Activated CD8-positive, alpha-beta T cell treated with anti-CD3 and anti-CD28 coated beads, Interleukin-2, amount 10 ng/mL, durations not matched to agents 7 days and 5 days (primary cell): Measurements from ENCODE around the gene RNF183. TPM values are rescaled to one million over a fixed set of nuclear protein-coding genes. Genes with fewer than 3 reads are reported as not detected.
"Not testable (repeated sequence)": the region's sequence is repeated elsewhere in the genome, so short reads cannot be mapped to it uniquely, and the experiment has no call there.

ENCODE experiments used
- ATAC-seq: fragments of 150-1000 bp; cut with Tn5 transposase; one replicate; pipeline ENCODE4 v1.10.0; 2021; ENCODE audit warnings: moderate library complexity
- CTCF ChIA-PET: fragments of 350-600 bp; sonication (Branson Sonifier 250); formaldehyde crosslinking; loops from one replicate; lab custom pipeline; 2021; ENCODE audit warnings: antibody characterized with exemption; lab: Charles Lee
- POLR2A ChIA-PET: fragments of 350-600 bp; sonication (Branson Sonifier 250); formaldehyde crosslinking; loops from one replicate; lab custom pipeline; 2021; ENCODE audit warnings: antibody characterized with exemption; lab: Charles Lee
- DNase-seq: peaks from one replicate; pipeline ENCODE4 v3.0.0-alpha.2; 2020
- H3K27ac Mint-ChIP-seq: one replicate; pipeline ENCODE4 v1.8.0; 2021; ENCODE audit warnings: mild to moderate bottlenecking, mixed read lengths
- H3K27me3 Mint-ChIP-seq: one replicate; pipeline ENCODE4 v1.8.0; 2021; ENCODE audit warnings: low read depth, mixed read lengths
- H3K36me3 Mint-ChIP-seq: one replicate; pipeline ENCODE4 v1.8.0; 2021; ENCODE audit warnings: low read depth, mixed read lengths
- H3K4me1 Mint-ChIP-seq: one replicate; pipeline ENCODE4 v1.8.0; 2021; ENCODE audit warnings: low read depth, mixed read lengths
- H3K4me3 Mint-ChIP-seq: one replicate; pipeline ENCODE4 v1.8.0; 2021; ENCODE audit warnings: mild to moderate bottlenecking, mixed read lengths
- H3K9me3 Mint-ChIP-seq: one replicate; pipeline ENCODE4 v1.8.0; 2022; ENCODE audit warnings: mixed read lengths; ENCODE audit not compliant: insufficient read depth
- total RNA-seq, 2 experiments: library from RNA; stranded (reverse); gene quantifications; one replicate each; pipeline ENCODE4 v1.2.3, GENCODE V29; 2021

RNF183 gene
- total RNA-seq, 2 experiments from 2014 or later: not detected

DNA sequence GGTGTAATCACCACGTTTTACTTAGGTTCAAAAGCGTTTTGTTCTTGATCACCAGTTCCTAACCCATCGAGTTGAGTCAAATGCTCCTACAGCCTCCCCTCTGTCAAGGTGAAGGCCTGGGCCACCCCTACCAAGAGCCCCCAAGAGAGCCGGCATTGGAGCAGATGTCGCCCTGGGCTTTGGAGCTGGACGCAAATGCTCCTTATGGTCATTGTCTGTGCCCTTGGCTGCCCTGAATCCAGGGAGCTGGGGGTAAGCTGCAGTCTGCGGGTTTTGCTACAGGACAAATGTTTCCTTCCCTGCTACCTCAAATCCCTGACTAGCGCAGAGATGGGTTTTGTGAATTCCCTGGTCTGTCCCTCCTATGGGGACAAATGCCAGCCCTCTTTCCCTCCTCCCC, 4.9 kb downstream of the RNF183 start:
- ChIA-PET CTCF (interaction anchor here (2.2 kb wide), 1 partner anchor 24 kb away, joined by 8 read pairs; no protein-coding TSS in a partner anchor), POLR2A (interaction anchor here (0.5 to 0.6 kb wide), 2 partner anchors 70 to 1747 kb away, joined by 3 read pairs; no protein-coding TSS in a partner anchor)
- H3K9me3 Mint-ChIP-seq: no peaks in the 10 kb centered on the region
- ATAC-seq (no peak), DNase-seq (no peak)
- no peak overlapping the region for H3K27ac Mint-ChIP-seq
- H3K27me3 Mint-ChIP-seq: peaks cover 13% of the 10 kb centered on the region
- peaks cover 3% of the 10 kb centered on the region for H3K4me1 Mint-ChIP-seq
- peaks cover 2% of the 10 kb centered on the region for H3K36me3 Mint-ChIP-seq
- H3K4me3 Mint-ChIP-seq: no peak overlapping the region

DNA sequence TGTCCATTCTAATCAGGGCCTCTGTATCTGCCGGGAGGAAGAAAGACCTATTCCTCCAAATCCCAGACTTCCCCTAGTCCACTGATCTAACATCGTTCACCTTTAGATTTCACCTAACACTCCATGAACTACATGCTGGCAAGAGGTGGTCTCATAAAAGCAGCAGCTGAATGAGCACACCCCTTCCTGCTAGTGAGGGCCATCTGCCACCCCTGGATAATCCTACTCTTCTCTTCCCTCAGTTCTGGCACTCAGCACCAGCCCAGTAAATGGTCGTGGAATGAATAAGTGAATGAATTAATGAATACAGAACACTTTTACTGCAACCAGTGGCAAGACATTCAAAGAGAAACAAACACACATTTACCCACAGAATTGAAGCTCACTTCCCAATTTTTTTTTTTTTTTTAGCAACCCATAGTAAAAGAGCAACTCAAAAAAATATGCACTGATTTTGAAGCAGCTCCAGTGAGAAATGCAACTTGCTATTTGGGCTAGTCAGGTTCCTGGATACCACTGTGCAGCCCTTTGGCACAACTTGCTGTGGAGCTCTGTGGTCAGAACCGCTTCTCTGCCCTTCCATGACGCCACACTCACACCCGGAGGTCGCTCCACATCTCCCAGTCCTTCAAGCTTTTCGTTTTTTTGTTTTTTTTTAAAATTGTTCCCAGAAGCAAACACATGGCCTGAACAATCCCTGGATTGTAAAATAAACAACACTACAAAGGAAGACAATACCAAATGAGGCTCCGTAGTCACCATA, 6.2 kb downstream of the RNF183 start:
- H3K9me3 Mint-ChIP-seq: no peaks in the 10 kb centered on the region
- peaks cover 11% of the 10 kb centered on the region for H3K36me3 Mint-ChIP-seq
- ATAC-seq: no peak
- no peak overlapping the region for H3K4me3 Mint-ChIP-seq
- POLR2A ChIA-PET: no interaction called here
- no peak overlapping the region for H3K27ac Mint-ChIP-seq
- CTCF ChIA-PET: interaction anchor here (2.2 kb wide), 1 partner anchor 23 kb away, joined by 8 read pairs; no protein-coding TSS in a partner anchor
- H3K4me1 Mint-ChIP-seq: peaks cover 3% of the 10 kb centered on the region
- no peak for DNase-seq
- peaks cover 13% of the 10 kb centered on the region for H3K27me3 Mint-ChIP-seq

DNA sequence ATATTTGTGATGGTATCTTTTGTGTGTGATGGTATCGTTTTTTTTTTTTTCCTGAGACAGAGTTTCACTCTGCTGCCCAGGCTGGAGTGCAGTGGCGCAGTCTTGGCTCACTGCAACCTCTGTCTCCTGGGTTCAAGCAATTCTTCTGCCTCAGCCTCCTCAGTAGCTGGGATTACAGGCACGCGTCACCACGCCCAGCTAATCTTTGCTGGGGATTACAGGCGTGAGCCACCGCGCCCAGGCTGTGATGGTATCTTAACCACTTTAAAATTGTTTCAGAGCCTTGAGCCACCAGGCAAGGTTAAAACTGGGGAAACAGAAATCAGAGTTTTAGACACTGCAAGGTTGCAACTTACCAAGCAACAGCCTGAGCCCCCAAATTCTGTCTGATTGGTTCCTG, 6.9 kb downstream of the RNF183 start:
- H3K4me3 Mint-ChIP-seq, H3K9me3 Mint-ChIP-seq, POLR2A ChIA-PET: not testable (repeated sequence)

DNA sequence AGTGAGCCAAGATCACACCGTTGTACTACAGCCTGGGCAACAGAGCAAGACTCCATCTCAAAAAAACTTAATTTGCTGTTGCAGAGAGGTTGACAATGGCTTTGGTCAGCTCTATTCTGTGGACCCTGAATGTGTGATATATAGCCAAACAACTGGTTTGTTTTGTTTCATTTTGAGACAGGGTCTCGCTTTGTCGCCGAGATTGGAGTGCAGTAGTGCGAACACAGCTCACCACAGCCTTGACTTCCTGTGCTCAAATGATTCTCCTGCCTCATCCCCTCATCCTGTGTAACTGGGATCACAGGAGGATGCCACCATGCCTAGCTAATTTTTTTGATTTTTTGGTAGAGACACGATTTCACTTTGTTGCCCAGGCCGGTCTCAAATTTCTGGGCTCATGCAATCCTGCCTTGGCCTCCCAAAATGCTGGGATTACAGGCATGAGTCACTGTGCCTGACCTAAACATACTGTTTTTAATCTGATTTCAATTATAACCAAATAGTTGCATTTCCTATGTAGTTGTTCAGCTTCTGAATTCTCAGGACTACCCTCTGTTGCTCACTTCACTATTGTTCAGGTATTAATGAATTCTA, 9.8 kb downstream of the RNF183 start:
- H3K9me3 Mint-ChIP-seq: no peaks in the 10 kb centered on the region
- H3K27me3 Mint-ChIP-seq: peaks cover 2% of the 10 kb centered on the region
- DNase-seq (no peak), ATAC-seq (no peak)
- H3K4me1 Mint-ChIP-seq: no peaks in the 10 kb centered on the region
- peaks cover 36% of the 10 kb centered on the region for H3K36me3 Mint-ChIP-seq
- H3K27ac Mint-ChIP-seq: no peak overlapping the region
- ChIA-PET CTCF (interaction anchor here (1.0 kb wide), 1 partner anchor 388 kb away, joined by 3 read pairs; no protein-coding TSS in a partner anchor), POLR2A (interaction anchor here (0.6 kb wide), 1 partner anchor 33 kb away, joined by 6 read pairs; no protein-coding TSS in a partner anchor)
- no peak overlapping the region for H3K4me3 Mint-ChIP-seq

More for the DNA sequence above, 6.9 kb downstream of the RNF183 start:
- ATAC-seq, H3K4me1 Mint-ChIP-seq, H3K27ac Mint-ChIP-seq, DNase-seq: not testable (repeated sequence)
- Mint-ChIP-seq H3K27me3 (peaks cover 11% of the 10 kb centered on the region), H3K36me3 (peaks cover 16% of the 10 kb centered on the region)
- CTCF ChIA-PET: interaction anchor here (2.2 kb wide), 1 partner anchor 22 kb away, joined by 8 read pairs; no protein-coding TSS in a partner anchor

DNA sequence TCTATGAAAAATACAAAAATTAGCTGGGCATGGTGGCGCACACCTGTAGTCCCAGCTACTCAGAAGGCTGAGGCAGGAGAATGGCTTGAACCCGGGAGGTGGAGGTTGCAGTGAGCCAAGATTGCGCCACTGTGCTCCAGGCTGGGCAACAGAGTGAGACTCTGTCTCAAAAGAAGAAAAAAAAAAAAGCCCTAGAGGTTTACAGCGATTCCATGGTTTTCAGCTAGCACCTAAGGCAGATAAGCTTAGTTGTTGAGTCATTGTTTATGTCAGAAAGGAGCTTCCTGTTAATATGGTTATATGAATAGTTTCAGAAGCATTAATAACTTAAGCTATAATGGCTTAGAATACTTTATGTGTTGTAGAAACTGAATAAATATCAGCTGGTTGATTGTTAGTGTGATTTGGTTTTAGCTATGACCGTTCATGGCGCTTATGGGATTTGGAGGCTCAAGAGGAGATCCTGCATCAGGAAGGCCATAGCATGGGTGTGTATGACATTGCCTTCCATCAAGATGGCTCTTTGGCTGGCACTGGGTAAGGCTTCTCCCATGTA, 13.0 kb downstream of the RNF183 start:
- Mint-ChIP-seq H3K4me1 (no peaks in the 10 kb centered on the region), H3K36me3 (peaks cover 56% of the 10 kb centered on the region), H3K27ac (no peak overlapping the region), H3K27me3 (no peaks in the 10 kb centered on the region), H3K9me3 (no peaks in the 10 kb centered on the region), H3K4me3 (no peak overlapping the region)
- CTCF ChIA-PET: interaction anchor here (1.1 kb wide), 1 partner anchor 15 kb away, joined by 3 read pairs; no protein-coding TSS in a partner anchor
- POLR2A ChIA-PET: interaction anchor here (1.7 kb wide), 1 partner anchor 15 kb away, joined by 5 read pairs; the partner anchor contains the start of genes CDC26 and PRPF4
- ATAC-seq (no peak), DNase-seq (no peak)

DNA sequence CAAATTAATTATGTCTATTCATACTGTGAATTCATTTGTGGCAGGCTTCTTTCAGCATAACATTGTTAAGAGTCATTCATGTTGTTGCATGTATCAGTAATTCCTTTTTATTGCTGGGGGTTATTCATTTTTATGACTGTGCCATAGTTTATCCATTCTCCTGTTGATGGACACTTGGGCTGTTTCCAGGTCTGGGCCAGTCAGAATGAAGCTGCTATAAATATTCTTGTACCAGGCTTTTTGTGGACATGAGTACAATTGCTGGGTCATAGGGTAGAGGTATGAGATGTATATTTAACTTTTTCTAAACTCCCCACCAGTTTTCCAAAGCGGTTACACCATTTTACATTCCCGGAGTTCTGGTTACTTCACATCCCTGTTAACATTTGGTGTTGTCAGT, 14.1 kb downstream of the RNF183 start:
- no peak overlapping the region for H3K4me3 Mint-ChIP-seq
- no peaks in the 10 kb centered on the region for H3K4me1 Mint-ChIP-seq
- ATAC-seq: no peak
- no peaks in the 10 kb centered on the region for H3K27me3 Mint-ChIP-seq
- peaks cover 65% of the 10 kb centered on the region for H3K36me3 Mint-ChIP-seq
- no peak for DNase-seq
- H3K27ac Mint-ChIP-seq: no peak overlapping the region
- ChIA-PET POLR2A (no interaction called here), CTCF (no interaction called here)
- H3K9me3 Mint-ChIP-seq: no peaks in the 10 kb centered on the region

DNA sequence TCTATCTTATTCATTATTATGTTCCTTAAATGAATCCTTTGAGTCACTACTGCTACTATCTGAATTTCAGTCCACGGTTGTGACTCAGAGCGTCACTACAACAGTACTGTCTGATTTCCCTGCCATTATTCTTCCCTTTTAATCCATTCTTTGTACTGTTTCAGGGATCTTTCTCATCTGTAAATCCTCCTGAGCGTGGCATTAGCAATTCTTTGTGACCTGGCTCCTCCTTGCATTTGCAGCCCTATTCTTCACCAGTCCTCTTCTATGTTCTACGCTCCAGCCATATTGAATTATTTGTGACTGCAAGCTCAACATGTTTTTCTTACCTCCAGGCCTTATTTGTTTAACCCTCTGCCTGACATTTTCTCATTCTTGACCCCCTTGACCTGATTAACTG, 21.8 kb downstream of the RNF183 start:
- Mint-ChIP-seq H3K4me1 (peaks cover 12% of the 10 kb centered on the region), H3K36me3 (peaks cover 63% of the 10 kb centered on the region), H3K9me3 (no peaks in the 10 kb centered on the region), H3K27me3 (no peaks in the 10 kb centered on the region), H3K27ac (no peak overlapping the region), H3K4me3 (no peak overlapping the region)
- ChIA-PET POLR2A (no interaction called here), CTCF (no interaction called here)
- ATAC-seq (no peak), DNase-seq (no peak)

DNA sequence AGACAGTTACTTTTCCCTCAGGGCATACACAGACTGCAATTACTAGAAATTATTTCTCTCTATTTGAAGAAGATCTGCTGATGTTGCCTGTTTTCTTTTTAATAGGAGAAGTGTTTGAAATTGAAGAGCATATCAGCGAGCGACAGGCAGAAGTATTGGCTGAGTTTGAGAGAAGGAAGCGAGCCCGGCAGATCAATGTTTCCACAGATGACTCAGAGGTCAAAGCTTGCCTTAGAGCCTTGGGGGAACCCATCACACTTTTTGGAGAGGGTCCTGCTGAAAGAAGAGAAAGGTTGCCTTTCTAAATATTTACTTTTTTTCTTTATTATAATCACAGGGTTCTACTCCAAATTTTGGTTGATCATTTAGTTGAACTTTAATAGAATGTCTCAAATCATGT, 24.3 kb downstream of the RNF183 start:
- no peak for ATAC-seq
- ChIA-PET POLR2A (no interaction called here), CTCF (no interaction called here)
- peaks cover 49% of the 10 kb centered on the region for H3K36me3 Mint-ChIP-seq
- no peak for DNase-seq
- H3K9me3 Mint-ChIP-seq: no peaks in the 10 kb centered on the region
- no peaks in the 10 kb centered on the region for H3K27me3 Mint-ChIP-seq
- peaks cover 17% of the 10 kb centered on the region for H3K4me1 Mint-ChIP-seq
- no peak overlapping the region for H3K4me3 Mint-ChIP-seq
- no peak overlapping the region for H3K27ac Mint-ChIP-seq

DNA sequence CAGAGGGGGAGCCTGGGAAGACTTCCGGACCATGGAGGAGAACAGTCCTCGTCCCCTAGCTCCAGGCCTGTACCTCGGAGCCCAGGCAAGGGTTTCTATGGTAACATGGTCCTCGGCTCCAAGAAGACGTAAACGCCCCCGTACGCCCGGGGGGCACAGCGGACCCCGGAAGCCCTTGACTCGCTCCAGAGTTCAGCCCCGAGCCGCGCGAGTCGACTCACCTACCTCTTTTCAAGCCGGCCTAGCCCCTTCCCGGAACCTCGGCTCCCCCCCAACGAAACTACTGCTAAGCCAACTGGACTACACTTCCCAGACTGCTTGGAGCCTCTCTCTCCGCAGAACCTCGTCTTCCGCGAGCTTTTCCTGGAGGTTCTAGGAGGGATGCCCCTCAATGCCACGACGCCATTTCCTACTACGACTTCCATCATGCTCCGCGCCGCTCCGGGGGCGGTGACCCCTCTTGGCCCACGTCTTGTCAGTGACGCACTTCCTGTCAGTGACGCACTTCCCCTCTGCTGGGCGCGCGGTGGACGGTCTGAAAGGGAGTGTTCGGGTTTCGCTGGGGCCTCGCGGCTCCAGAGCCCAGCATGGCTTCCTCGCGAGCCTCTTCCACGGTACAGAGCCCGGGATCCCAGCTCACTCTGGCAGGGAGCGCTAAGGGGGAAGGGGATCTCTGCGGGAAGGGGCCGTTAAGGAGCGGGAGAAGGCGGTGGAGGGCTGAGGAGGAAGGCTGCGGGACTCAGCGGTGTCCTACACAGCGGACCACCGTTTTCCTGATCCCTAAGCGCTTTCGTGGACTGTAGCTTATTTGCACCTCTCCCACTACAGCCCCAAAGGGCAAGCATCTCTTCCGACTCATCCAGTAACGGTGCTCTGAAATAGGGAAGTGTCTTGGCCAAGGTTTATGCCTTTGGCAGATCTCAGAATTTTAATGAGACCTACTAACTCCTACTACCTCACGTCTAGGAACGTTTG, 27.7 kb downstream of the RNF183 start, which contains the start of the genes CDC26 and PRPF4:
TSS of gene CDC26 (minus strand) at position 416 of the 975 bp plus-strand sequence. CDS start 3,065 bp downstream, outside the sequence.
TSS of gene PRPF4 (plus strand) at position 502 of the 975 bp plus-strand sequence. CDS start at position 588, 86 bp downstream.
- Mint-ChIP-seq H3K27ac (no peak within 1 kb of the TSS), H3K27me3 (no peaks in the 10 kb centered on the region), H3K4me3 (no peak within 1 kb of the TSS), H3K4me1 (peaks cover 21% of the 10 kb centered on the region), H3K9me3 (no peaks in the 10 kb centered on the region), H3K36me3 (peaks cover 45% of the 10 kb centered on the region)
- POLR2A ChIA-PET: interaction anchor here (0.7 to 2.7 kb wide), 11 partner anchors 15 to 138 kb away, joined by 3 to 25 read pairs (median 4); partner anchors contain the start of genes BSPRY, C9orf43, FKBP15 and HDHD3
- CTCF ChIA-PET: interaction anchor here (0.7 to 5.7 kb wide), 41 partner anchors 9 to 408 kb away, joined by 3 to 105 read pairs (median 5); partner anchors contain the start of genes ALAD, C9orf43, FKBP15 and HDHD3
- peak; percentile 95 for ATAC-seq
- DNase-seq: peak; percentile 98

DNA sequence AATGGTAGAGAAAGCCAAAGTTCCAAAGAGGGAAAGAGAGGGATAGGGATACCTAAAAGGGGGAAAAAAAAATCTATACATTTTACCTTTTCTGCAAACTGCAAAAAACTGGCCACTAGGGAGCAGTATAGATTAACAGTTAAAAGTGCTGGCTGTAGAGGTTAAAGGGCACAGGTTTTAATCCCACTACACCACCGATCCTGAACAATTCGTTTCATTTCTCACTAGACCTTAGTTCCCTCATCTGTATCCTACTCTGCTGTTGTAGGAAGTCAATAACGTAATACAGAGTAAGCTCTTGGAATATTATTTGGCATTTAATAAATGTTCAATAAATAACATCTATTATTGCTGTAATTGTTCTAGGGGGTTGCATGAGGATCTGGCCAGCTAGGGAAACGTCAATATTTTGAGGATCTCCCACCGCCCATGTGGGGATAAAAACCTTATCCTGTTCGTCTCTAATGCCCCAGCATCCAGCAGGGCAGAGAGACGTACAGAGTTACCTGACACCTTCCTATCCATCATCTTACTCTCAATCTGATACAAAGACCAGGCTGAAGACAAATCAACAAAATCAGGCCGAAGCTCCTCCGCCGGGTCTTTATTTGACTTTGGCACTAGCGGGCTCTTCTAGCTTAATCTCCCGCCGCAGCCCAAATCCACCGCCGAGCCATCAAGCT, 28.6 kb downstream of the RNF183 start:
- Mint-ChIP-seq H3K27ac (no peak overlapping the region), H3K9me3 (no peaks in the 10 kb centered on the region), H3K4me1 (peaks cover 14% of the 10 kb centered on the region), H3K4me3 (no peak overlapping the region), H3K36me3 (peaks cover 38% of the 10 kb centered on the region), H3K27me3 (no peaks in the 10 kb centered on the region)
- DNase-seq: peak; percentile 63
- POLR2A ChIA-PET: interaction anchor here (0.7 to 2.7 kb wide), 11 partner anchors 16 to 139 kb away, joined by 3 to 25 read pairs (median 4); partner anchors contain the start of genes BSPRY, C9orf43, FKBP15 and HDHD3
- CTCF ChIA-PET: interaction anchor here (0.7 to 5.7 kb wide), 47 partner anchors 9 to 408 kb away, joined by 3 to 105 read pairs (median 5); partner anchors contain the start of genes ALAD, C9orf43, FKBP15 and HDHD3
- peak; percentile 19 for ATAC-seq
